Tibial nerve (tissue), 4 donors: ENCODE data around the gene ADAMTS2. TPM values are rescaled to one million over a fixed set of nuclear protein-coding genes. Genes with fewer than 3 reads are reported as not detected.

Source experiments
- DNase-seq, 2 donors: peaks; one replicate each; pipeline ENCODE4 v3.0.0-alpha.2; 2019; ENCODE audit warnings: low spot score in 2 of 2
- H3K27ac ChIP-seq, 4 donors: fragments of 200-600 bp; sonication (generic) in 3 of 4; one replicate each; pipeline ENCODE4 v1.5.1; 2017 to 2019; ENCODE audit warnings: mild to moderate bottlenecking in 1 of 4
- H3K27me3 ChIP-seq, 2 donors: fragments of 200-600 bp; sonication (generic) in 1 of 2; one replicate each; pipeline versions ENCODE4 v1.5.1 to v1.6.0; 2017 to 2019
- H3K36me3 ChIP-seq, 3 donors: fragments of 200-600 bp; sonication (generic); one replicate each; pipeline ENCODE4 v1.5.1; 2018 to 2019
- H3K4me1 ChIP-seq, 4 donors: fragments of 200-600 bp; sonication (generic) in 3 of 4; one replicate each; pipeline ENCODE4 v1.5.1; 2017 to 2019
- H3K4me3 ChIP-seq, 4 donors: fragments of 200-600 bp; sonication (generic) in 3 of 4; one replicate each; pipeline ENCODE4 v1.5.1; 2017 to 2019; ENCODE audit warnings: mild to moderate bottlenecking in 1 of 4, moderate library complexity in 1 of 4
- H3K9me3 ChIP-seq, 4 donors: fragments of 200-600 bp; sonication (generic) in 3 of 4; one replicate each; pipeline ENCODE4 v1.5.1; 2017 to 2019
- CTCF ChIP-seq, 5 experiments: fragments of 200-600 bp in 3 of 5; fragments of 450-650 bp in 2 of 5; sonication (generic) in 3 of 5; IDR thresholded peaks; one replicate each; pipeline ENCODE4 v1.5.1; 2016 to 2019; ENCODE audit warnings: antibody characterized with exemption in 5 of 5, mild to moderate bottlenecking in 3 of 5, moderate library complexity in 2 of 5
- EP300 ChIP-seq, 2 donors: sonication (generic); formaldehyde crosslinking; IDR thresholded peaks; one replicate each; pipeline ENCODE4 v1.6.1; 2017; ENCODE audit warnings: antibody characterized with exemption in 2 of 2, mild to moderate bottlenecking in 1 of 2
- POLR2A ChIP-seq, 2 donors: fragments of 450-650 bp; IDR thresholded peaks; one replicate each; pipeline ENCODE4 v1.6.1; 2017; ENCODE audit warnings: antibody characterized with exemption in 2 of 2, mild to moderate bottlenecking in 2 of 2, moderate library complexity in 2 of 2
- WGBS, 2 donors: methylation state at CpG; one replicate each; pipeline ENCODE4 v1.1.5; 2018; 5-methylcytosine and 5-hydroxymethylcytosine counted together
- total RNA-seq, 4 donors: library from RNA; depleted of rRNA; stranded (reverse); fragments of >200 nt; gene quantifications; one replicate each; pipeline ENCODE4 v1.1.0, GENCODE V29; 2016

Gene ADAMTS2
- total RNA-seq, 4 donors from 2014 or later = 23.2 to 58.8 (median 47.2) TPM

GRCh38 chr5:179304466-179304865 lies 40.8 kb downstream of the ADAMTS2 start:
- Histone ChIP-seq H3K27me3 (no peaks in the 10 kb centered on the region), H3K4me1 (peaks cover 0 to 14% (median 0%) of the 10 kb centered on the region in 4 donors), H3K9me3 (peaks cover 0 to 52% (median 6%) of the 10 kb centered on the region in 4 donors), H3K4me3 (no peak overlapping the region), H3K36me3 (peaks cover 0 to 8% (median 0%) of the 10 kb centered on the region in 3 donors), H3K27ac (no peak overlapping the region)
- DNase-seq = no peak
- 68 to 69% methylated on average over 5 of the region's 5 CpGs for WGBS, 2 donors
- TF ChIP-seq EP300 (IDR thresholded peaks at IDR 0.05) (peak in 1 of 2 donors; percentile 18), POLR2A (IDR thresholded peaks at IDR 0.05) (no peak)

DNA sequence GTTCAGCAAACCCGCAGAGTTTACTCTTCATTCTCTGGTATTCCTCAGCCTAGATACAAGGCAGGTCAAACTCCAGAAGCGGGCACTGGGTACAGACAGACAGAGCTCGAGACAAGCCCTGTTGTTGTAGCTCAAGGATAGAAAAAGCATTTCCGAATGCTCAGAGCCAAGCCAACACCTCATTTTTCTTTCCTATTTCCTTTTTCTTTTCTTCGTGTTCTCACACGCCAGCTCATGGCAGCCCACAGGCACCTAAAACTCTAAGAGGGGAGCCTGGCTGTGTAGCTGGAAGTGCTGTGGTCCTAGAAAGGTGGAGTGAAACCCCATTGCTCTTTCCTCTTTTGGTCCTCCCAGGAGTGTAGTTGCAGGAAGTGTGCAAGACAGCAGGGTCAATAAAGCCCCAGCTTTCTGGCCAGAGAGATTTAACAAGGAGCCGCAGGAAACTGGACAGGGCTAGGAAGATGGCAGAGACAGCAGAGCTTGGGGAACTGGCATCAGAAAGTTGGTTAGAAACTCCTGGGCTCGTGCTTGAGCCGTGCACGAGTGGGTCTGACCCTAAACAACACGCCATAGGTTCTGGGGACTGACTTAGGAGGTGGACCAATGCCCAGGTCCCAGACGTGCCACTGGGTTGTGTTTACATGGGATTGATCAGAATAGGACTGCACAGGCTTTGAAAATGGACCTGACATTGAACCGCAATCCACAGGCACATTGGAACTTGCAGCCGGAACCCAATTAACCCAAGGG lies 41.6 kb downstream of the ADAMTS2 start:
- TF ChIP-seq CTCF (IDR thresholded peaks at IDR 0.05) (no peak), POLR2A (IDR thresholded peaks at IDR 0.05) (no peak), EP300 (IDR thresholded peaks at IDR 0.05) (no peak)
- Histone ChIP-seq H3K27me3 (no peaks in the 10 kb centered on the region), H3K4me3 (no peak overlapping the region), H3K9me3 (peaks cover 0 to 55% (median 6%) of the 10 kb centered on the region in 4 donors), H3K27ac (no peak overlapping the region), H3K4me1 (peaks cover 0 to 14% (median 0%) of the 10 kb centered on the region in 4 donors), H3K36me3 (peaks cover 0 to 8% (median 0%) of the 10 kb centered on the region in 3 donors)
- DNase-seq = no peak
- WGBS, 2 donors = 82 to 89% methylated on average over 14 of the region's 14 CpGs

- no peak overlapping the region for H3K4me3 ChIP-seq
- H3K36me3 ChIP-seq = peaks cover 0 to 6% (median 0%) of the 10 kb centered on the region in 3 donors
- DNase-seq = no peak
- peaks cover 0 to 58% (median 6%) of the 10 kb centered on the region in 4 donors for H3K9me3 ChIP-seq
- no peaks in the 10 kb centered on the region for H3K27me3 ChIP-seq
- 67 to 72% methylated on average over 13 of the region's 13 CpGs for WGBS, 2 donors
- no peak overlapping the region for H3K27ac ChIP-seq
- H3K4me1 ChIP-seq = peaks cover 0 to 17% (median 0%) of the 10 kb centered on the region in 4 donors
- TF ChIP-seq CTCF (IDR thresholded peaks at IDR 0.05) (no peak), EP300 (IDR thresholded peaks at IDR 0.05) (no peak), POLR2A (IDR thresholded peaks at IDR 0.05) (no peak)
Measured at GRCh38 chr5:179302499-179303185, 42.6 kb downstream of the ADAMTS2 start.

DNA sequence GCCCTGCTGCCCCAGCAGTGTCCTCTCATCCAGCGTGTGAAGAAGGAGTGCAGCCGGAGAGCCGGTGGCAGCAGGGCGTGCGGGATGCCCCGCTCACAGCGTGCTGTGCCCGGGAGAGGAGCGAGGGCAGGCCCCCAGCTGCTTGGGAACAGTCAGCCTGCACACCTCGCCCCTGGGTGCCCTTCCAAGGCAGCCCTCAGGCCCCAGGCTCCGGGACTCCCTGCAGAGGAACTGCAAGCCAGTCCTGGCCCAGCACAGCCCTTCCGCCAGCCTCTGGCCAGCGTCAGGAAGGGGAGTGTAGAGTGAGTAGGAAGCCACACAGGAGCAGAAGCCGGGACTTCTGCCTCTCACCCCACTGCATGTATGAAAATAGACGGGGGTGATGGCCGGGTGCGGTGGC lies 43.5 kb downstream of the ADAMTS2 start:
- Histone ChIP-seq H3K9me3 (peaks cover 0 to 51% (median 6%) of the 10 kb centered on the region in 4 donors), H3K27me3 (no peaks in the 10 kb centered on the region), H3K36me3 (no peaks in the 10 kb centered on the region), H3K4me3 (no peak overlapping the region), H3K27ac (peak overlapping the region in 1 of 4 donors; percentile 11), H3K4me1 (peaks cover 0 to 24% (median 0%) of the 10 kb centered on the region in 4 donors)
- no peak for TF ChIP-seq POLR2A (IDR thresholded peaks at IDR 0.05)
- no peak for TF ChIP-seq CTCF (IDR thresholded peaks at IDR 0.05)
- TF ChIP-seq EP300 (IDR thresholded peaks at IDR 0.05) = no peak
- 62 to 75% methylated on average over 15 to 17 of the region's 17 CpGs for WGBS, 2 donors
- no peak for DNase-seq

DNA sequence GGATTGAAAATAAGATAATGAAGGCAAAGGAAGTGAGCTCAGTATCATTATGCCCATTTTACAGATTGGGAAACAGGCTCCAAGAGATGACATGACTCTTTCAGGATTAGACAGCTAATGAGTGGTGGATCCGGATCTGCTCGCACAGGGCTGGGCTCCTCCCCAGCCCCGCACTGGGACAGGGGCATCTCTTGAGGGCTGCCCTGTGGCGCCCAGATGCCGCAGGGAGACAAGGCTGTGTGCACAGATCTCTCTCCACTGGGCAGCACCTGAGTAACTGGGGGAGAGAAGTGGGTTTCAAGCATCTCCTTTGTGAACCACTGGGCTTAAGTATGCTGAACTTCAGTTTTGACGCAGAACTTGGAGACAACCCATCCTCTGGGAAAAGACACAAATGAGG lies 43.9 kb downstream of the ADAMTS2 start:
- Histone ChIP-seq H3K27me3 (no peaks in the 10 kb centered on the region), H3K27ac (peak overlapping the region in 2 of 4 donors; percentile 2 to 11), H3K4me3 (no peak overlapping the region), H3K9me3 (peaks cover 0 to 47% (median 6%) of the 10 kb centered on the region in 4 donors), H3K36me3 (no peaks in the 10 kb centered on the region), H3K4me1 (peaks cover 0 to 24% (median 0%) of the 10 kb centered on the region in 4 donors)
- TF ChIP-seq POLR2A (IDR thresholded peaks at IDR 0.05) (no peak), EP300 (IDR thresholded peaks at IDR 0.05) (no peak), CTCF (IDR thresholded peaks at IDR 0.05) (no peak)
- 76 to 85% methylated on average over 6 of the region's 6 CpGs for whole genome bisulfite sequencing, 2 donors
- no peak for DNase-seq
